Dendritic cell treated with granulocyte-macrophage colony-stimulating factor and Interleukin-4, amounts not matched to agents 40 ng/mL and 50 ng/mL, for 4 days (primary cell): ENCODE data around the gene DUSP16.

Source experiments
- H3K27ac Mint-ChIP-seq: one replicate; pipeline ENCODE4 v1.8.0; 2022; ENCODE audit warnings: mild to moderate bottlenecking, mixed read lengths
- H3K27me3 Mint-ChIP-seq: one replicate; pipeline ENCODE4 v1.8.0; 2022; ENCODE audit warnings: mild to moderate bottlenecking, mixed read lengths
- H3K36me3 Mint-ChIP-seq: one replicate; pipeline ENCODE4 v1.8.0; 2022; ENCODE audit warnings: low read depth, mixed read lengths
- H3K4me1 Mint-ChIP-seq: one replicate; pipeline ENCODE4 v1.8.0; 2022; ENCODE audit warnings: low read depth, mixed read lengths
- H3K4me3 Mint-ChIP-seq: one replicate; pipeline ENCODE4 v1.8.0; 2022; ENCODE audit warnings: mild to moderate bottlenecking, moderate library complexity, mixed read lengths
- H3K9me3 Mint-ChIP-seq: one replicate; pipeline ENCODE4 v1.8.0; 2022; ENCODE audit warnings: mixed read lengths
- intact Hi-C: fragments of 100-400 bp; cut with micrococcal nuclease; formaldehyde crosslinking; loops from one replicate; pipeline ENCODE4 v1.15.0; 2022

DUSP16 gene

DNA sequence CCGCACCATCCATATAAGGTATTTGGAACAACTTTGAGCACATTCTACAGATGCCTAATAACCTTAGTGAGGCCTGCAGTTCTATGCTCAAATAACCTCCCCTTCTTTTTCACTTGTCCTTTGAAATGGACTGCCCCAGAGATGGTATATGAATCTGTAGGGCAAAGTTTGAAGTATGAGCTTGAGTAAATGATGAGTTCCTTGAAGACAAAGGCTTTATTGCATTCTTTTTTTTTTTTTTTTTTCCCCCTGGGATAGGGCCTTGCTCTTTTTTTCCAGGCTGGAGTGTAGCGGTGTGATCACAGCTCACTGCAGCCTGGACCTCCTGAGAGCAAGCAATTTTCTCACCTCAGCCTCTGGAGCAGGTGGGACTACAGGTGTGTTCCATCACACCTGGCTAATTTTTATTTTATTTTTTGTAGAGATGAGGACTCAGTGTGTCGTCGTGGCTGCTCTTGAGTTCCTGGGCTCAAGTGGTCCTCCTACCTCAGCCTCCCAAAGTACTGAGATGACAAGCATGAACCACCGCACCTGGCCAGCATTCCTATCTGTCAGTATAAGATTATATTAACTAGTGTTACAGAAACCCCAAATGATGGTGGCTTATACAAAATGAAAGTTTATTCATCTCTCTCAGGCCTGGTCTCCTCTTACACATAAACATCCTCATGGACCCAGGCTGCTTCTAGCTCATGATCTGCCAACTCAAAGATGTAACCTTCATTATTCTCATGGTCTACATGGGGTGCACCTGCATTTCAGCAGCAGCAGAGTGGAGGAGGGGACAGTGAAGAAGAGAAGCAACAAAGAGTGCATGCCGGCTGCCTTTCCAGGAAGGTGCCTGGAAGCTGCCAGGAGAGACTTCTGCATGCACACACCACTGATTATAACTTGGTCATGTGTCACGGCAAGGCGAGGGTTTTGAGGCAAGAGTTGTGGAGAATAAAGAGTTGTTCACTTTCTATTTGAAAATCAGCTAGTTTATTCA lies 101.4 kb downstream of the DUSP16 start:
- H3K27me3 Mint-ChIP-seq = no peaks in the 10 kb centered on the region
- H3K9me3 Mint-ChIP-seq = no peaks in the 10 kb centered on the region
- intact Hi-C loops = no loop called here
- H3K27ac Mint-ChIP-seq = peak overlapping the region; percentile 79
- peaks cover 24% of the 10 kb centered on the region for H3K36me3 Mint-ChIP-seq
- H3K4me1 Mint-ChIP-seq = peaks cover 36% of the 10 kb centered on the region
- H3K4me3 Mint-ChIP-seq = peak overlapping the region; percentile 5

DNA sequence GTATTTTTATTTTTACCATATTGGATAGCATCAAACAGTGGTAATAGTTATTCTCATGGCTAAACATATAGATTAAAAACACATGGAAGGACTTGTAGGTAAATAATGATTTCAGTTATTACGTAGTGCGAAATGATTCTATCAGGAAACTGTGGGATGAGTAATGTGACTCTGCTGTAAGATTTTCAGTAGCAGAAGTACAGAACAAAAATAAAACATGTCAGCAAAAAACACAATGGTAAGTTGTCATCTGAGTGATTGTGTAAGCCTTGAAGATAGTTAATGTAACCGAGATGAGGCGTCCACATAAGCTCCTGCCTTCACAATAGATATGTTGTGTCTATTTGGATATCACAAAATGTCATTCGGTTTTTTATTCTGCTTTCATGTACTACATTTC lies 106.0 kb downstream of the DUSP16 start:
- no peak overlapping the region for H3K4me3 Mint-ChIP-seq
- H3K36me3 Mint-ChIP-seq = no peaks in the 10 kb centered on the region
- intact Hi-C loops = no loop called here
- H3K9me3 Mint-ChIP-seq = no peaks in the 10 kb centered on the region
- H3K4me1 Mint-ChIP-seq = peaks cover 26% of the 10 kb centered on the region
- no peaks in the 10 kb centered on the region for H3K27me3 Mint-ChIP-seq
- peak overlapping the region; percentile 75 for H3K27ac Mint-ChIP-seq

DNA sequence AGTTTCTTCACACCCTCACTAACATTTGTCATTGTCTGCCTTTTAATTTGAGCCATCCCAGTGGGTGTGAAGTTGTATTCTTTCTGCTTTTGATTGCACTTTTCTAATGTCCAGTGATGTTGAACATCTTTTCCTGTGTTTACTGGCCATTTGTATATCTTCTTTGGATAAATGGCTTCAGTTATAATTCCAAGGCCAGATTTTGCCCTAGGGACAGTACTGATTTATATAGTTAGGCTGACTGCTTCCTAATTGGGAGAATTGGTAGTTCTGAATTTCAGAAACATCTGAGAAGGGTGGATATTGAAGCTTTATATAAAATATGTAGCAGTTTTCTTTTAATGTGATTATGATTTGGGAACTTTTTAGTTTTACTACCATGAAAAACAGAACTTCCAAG lies 108.3 kb downstream of the DUSP16 start:
- H3K9me3 Mint-ChIP-seq = no peaks in the 10 kb centered on the region
- H3K36me3 Mint-ChIP-seq = no peaks in the 10 kb centered on the region
- no peaks in the 10 kb centered on the region for H3K27me3 Mint-ChIP-seq
- no peak overlapping the region for H3K27ac Mint-ChIP-seq
- intact Hi-C loops = no loop called here
- H3K4me1 Mint-ChIP-seq = peaks cover 23% of the 10 kb centered on the region
- H3K4me3 Mint-ChIP-seq = no peak overlapping the region

DNA sequence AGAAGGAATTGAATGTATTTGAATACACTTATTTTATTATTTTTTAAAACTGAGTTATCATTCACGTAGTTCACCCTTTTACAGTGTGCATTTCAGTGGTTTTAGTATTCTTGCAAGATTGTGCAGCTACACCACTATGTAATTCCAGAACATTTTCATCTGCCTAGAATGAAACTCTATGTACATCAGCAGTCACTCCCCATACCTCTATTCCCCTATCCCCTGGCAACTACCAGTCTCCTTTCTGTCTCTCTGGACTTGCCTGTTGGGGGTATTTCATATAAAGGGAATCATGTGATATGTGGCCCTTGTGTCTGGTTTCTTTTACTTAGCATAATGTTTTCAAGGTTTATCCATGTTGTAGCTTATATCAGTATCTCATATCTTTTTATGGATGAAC lies 109.0 kb downstream of the DUSP16 start:
- H3K9me3 Mint-ChIP-seq = no peaks in the 10 kb centered on the region
- no peak overlapping the region for H3K27ac Mint-ChIP-seq
- H3K4me1 Mint-ChIP-seq = peaks cover 30% of the 10 kb centered on the region
- no peak overlapping the region for H3K4me3 Mint-ChIP-seq
- no peaks in the 10 kb centered on the region for H3K27me3 Mint-ChIP-seq
- no peaks in the 10 kb centered on the region for H3K36me3 Mint-ChIP-seq
- intact Hi-C loops = no loop called here

DNA sequence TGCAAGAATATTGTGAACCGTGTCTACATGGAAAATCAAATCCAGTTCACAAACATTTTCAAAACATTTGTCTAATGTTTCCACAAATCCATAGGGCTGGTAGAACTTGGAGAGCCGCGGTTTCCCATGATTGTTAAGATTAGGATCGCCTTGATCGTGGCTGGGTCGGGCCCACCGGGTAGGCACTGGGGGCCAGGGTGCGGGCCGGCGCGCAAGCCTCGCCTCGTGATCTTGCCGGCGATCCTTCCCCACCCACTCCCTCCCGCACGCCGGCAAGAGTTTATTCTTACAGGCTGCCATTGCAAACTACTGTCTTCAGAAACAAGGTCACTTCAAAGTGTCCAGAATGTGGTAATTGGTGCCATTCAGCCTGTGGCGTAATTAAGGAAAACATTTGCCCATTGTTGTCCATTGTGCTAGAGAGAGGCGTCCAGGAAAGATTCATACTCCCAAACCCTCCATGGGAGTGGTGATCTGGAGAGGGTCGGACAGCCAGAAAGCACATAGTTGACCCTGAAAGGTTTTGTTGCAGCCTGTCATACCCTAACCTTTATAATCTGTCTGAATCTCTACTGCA lies 110.2 kb downstream of the DUSP16 start:
- H3K27ac Mint-ChIP-seq = no peak overlapping the region
- no peaks in the 10 kb centered on the region for H3K36me3 Mint-ChIP-seq
- H3K9me3 Mint-ChIP-seq = no peaks in the 10 kb centered on the region
- no peak overlapping the region for H3K4me3 Mint-ChIP-seq
- intact Hi-C loops = no loop called here
- H3K27me3 Mint-ChIP-seq = no peaks in the 10 kb centered on the region
- H3K4me1 Mint-ChIP-seq = peaks cover 23% of the 10 kb centered on the region

DNA sequence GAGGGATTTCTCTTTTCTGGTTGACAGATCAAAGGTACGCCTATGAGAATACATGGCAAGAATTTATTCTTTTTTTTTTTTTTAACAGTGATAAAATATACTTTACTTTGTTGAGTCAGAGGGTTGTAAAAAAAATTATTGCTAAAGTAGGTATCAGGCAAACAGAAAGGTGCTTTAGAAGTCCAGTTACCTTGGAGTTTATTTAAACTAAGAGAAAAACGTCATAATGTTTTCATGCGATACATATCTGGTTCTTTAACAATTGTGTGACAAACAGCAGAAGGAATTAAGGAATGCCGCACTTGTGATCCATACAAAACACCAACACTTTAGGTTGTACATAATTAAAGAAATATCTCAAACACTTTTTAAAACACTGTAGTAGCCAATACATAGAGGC lies 111.6 kb downstream of the DUSP16 start:
- Mint-ChIP-seq H3K27me3 (no peaks in the 10 kb centered on the region), H3K27ac (no peak overlapping the region), H3K4me1 (peaks cover 34% of the 10 kb centered on the region), H3K4me3 (no peak overlapping the region), H3K9me3 (no peaks in the 10 kb centered on the region), H3K36me3 (peaks cover under 1% of the 10 kb centered on the region)
- intact Hi-C loops = no loop called here

DNA sequence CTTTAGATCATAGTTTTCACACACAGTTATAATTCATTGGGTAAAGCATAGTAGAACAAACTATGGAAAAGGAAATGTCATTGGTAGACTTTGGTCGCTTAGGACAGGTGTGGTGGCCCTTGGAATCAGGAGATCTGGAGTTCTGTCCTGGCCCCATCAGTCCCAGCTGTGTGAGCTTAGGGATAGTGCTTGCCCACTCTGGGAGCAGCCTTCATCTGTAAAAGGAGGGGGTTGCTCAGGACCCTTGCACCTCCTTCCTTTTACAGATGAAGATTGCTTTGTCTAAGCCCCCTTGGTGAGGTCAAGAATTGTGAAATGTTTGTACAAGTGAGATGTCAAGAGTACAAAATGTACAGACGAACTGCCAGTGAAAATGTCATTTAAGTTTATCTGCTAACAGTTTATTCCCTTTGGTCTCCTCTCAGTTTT lies 112.6 kb downstream of the DUSP16 start:
- H3K27me3 Mint-ChIP-seq = no peaks in the 10 kb centered on the region
- no peaks in the 10 kb centered on the region for H3K9me3 Mint-ChIP-seq
- intact Hi-C loops = no loop called here
- H3K36me3 Mint-ChIP-seq = peaks cover 4% of the 10 kb centered on the region
- peaks cover 34% of the 10 kb centered on the region for H3K4me1 Mint-ChIP-seq
- H3K27ac Mint-ChIP-seq = peak overlapping the region; percentile 50
- no peak overlapping the region for H3K4me3 Mint-ChIP-seq

DNA sequence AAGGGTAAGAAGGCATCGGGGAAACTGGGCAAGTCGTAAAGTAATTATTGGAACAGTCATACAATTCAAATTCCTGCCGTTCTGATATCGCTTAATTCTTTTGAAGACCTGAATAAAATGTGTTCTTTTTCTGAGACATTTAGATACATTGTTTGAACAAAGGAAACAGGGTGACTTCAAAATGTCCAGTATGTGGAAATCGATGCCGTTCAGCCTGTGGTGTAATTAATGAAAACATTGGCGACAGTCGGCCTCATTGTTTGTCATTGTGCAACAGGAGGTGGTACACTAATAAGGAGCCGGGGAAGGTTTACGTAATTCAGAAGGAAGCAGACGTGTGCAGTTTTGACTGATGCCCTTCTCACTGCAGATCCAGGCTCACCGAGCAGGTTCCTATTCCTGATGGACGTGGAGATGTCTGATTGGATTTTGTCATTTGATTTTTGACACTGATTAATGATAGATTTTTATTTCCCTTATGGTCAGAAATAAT lies 113.1 kb downstream of the DUSP16 start:
- Mint-ChIP-seq H3K9me3 (no peaks in the 10 kb centered on the region), H3K4me3 (no peak overlapping the region), H3K4me1 (peaks cover 34% of the 10 kb centered on the region), H3K27me3 (no peaks in the 10 kb centered on the region), H3K36me3 (peaks cover 4% of the 10 kb centered on the region), H3K27ac (peak overlapping the region; percentile 50)
- intact Hi-C loops = no loop called here

DNA sequence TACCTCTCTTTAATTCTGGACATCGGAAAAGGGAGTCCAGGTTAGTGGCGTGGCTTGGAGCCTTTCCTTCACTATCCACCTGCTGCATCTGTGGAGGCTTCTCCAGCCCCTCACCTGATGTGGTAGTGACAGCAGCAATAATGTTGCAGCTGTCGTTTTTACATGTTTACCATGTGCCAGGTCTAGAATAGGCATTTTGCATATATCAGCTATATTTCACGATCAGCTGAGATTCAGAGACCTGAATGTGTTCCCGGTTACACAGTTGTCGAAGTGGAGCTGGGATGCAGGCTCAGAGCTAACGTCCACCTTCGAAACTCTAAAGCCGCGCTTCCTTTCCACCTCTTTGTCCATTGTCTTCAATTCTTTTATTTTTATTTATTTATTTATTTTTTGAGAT lies 114.8 kb downstream of the DUSP16 start:
- H3K4me3 Mint-ChIP-seq = no peak overlapping the region
- H3K27me3 Mint-ChIP-seq = no peaks in the 10 kb centered on the region
- no peak overlapping the region for H3K27ac Mint-ChIP-seq
- intact Hi-C loops = no loop called here
- H3K9me3 Mint-ChIP-seq = no peaks in the 10 kb centered on the region
- peaks cover 4% of the 10 kb centered on the region for H3K36me3 Mint-ChIP-seq
- peaks cover 34% of the 10 kb centered on the region for H3K4me1 Mint-ChIP-seq

DNA sequence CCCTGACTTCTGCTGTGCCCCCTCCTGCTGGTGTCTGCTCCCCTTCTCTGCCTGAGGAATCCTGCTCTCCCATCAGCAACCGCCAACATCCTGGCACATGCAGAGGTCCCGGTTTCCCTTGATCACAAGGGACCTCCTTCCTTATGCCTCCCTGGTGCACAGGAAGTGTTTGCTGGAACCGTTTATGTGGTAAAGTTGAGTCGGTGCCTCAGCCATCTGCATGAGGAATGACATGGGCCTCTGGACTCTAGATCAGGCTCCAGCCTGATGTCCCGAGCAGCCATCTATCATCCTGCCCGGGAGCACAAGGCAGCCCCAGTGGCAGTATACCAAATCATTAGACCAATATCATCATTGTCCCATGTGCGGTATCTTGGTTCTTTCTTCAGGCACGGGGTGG lies 115.4 kb downstream of the DUSP16 start:
- Mint-ChIP-seq H3K9me3 (no peaks in the 10 kb centered on the region), H3K27me3 (no peaks in the 10 kb centered on the region), H3K4me1 (peaks cover 34% of the 10 kb centered on the region), H3K36me3 (peaks cover 4% of the 10 kb centered on the region), H3K4me3 (no peak overlapping the region), H3K27ac (no peak overlapping the region)
- intact Hi-C loops = no loop called here

DNA sequence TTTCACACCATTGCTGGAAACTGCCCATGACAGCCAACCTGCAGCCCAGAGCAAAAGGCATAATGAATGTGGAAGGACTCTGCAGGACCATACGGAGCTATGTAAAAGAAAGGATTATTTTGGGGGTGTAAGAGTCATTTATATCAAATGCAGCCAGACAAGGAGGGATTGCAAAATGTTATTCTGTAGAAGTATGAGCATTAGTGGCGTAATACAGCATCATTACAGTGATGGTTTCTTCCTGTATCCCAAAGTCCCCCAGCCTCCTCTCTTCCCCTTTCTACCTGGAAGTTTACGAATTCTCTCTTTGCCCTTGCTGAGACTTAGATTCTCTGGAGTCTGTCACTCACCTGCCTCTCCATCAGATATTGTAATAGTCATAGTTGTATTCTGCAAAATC lies 115.9 kb downstream of the DUSP16 start:
- H3K4me1 Mint-ChIP-seq = peaks cover 34% of the 10 kb centered on the region
- H3K4me3 Mint-ChIP-seq = no peak overlapping the region
- no peaks in the 10 kb centered on the region for H3K27me3 Mint-ChIP-seq
- no peaks in the 10 kb centered on the region for H3K9me3 Mint-ChIP-seq
- H3K36me3 Mint-ChIP-seq = peaks cover 4% of the 10 kb centered on the region
- no peak overlapping the region for H3K27ac Mint-ChIP-seq
- intact Hi-C loops = no loop called here

DNA sequence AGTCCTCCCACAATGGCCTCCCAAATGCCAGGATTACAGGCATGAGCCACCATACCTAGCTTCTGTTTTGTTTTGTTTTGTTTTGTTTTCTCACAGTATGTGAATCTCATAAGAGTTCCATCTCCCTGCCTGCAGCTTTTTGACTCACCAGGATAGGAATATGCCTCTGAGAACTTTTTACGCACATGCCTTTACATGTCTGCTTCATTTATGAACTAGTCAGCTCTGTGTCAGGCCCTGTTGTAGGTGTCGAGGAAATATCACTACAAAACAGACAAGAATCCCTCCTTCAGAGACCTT lies 116.8 kb downstream of the DUSP16 start:
- no peaks in the 10 kb centered on the region for H3K27me3 Mint-ChIP-seq
- no peak overlapping the region for H3K4me3 Mint-ChIP-seq
- H3K9me3 Mint-ChIP-seq = no peaks in the 10 kb centered on the region
- H3K27ac Mint-ChIP-seq = no peak overlapping the region
- peaks cover 34% of the 10 kb centered on the region for H3K4me1 Mint-ChIP-seq
- H3K36me3 Mint-ChIP-seq = peaks cover 4% of the 10 kb centered on the region
- intact Hi-C loops = no loop called here

DNA sequence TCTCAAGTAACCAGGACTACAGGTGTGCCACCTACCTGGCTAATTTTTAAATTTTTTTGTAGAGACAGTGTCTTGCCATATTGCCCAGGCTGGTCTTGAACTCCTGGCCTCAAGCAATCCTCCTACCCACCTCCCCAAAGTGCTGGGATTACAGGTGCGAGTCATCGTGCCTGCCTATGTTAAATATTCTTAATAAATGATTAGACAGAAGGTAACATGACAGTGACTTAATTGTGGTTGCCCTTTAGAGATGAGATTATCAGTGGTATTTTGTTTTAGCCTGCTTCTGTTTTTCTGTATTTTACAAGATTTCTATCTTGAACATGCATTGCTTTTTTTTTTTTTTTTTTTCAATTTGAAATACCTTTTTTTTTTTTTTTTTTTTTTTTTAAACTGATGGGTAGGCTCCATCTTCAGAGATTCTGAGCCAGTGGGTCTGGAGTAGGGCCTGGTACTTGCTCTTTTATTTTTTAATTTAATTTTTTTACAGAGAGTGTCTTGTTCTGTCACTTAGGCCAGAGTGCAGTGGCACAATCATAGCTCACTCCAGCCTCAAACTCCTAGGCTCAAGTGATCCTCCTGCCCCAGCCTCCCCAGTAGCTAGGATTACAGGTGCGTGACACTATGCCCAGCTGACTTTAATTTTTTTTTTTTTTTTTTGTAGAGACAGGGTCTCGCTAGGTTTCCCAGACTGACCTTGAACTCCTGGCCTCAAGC lies 117.3 kb downstream of the DUSP16 start:
- no peak overlapping the region for H3K27ac Mint-ChIP-seq
- no peaks in the 10 kb centered on the region for H3K9me3 Mint-ChIP-seq
- no peaks in the 10 kb centered on the region for H3K27me3 Mint-ChIP-seq
- H3K4me1 Mint-ChIP-seq = peaks cover 34% of the 10 kb centered on the region
- no peak overlapping the region for H3K4me3 Mint-ChIP-seq
- H3K36me3 Mint-ChIP-seq = peaks cover 4% of the 10 kb centered on the region
- intact Hi-C loops = no loop called here

DNA sequence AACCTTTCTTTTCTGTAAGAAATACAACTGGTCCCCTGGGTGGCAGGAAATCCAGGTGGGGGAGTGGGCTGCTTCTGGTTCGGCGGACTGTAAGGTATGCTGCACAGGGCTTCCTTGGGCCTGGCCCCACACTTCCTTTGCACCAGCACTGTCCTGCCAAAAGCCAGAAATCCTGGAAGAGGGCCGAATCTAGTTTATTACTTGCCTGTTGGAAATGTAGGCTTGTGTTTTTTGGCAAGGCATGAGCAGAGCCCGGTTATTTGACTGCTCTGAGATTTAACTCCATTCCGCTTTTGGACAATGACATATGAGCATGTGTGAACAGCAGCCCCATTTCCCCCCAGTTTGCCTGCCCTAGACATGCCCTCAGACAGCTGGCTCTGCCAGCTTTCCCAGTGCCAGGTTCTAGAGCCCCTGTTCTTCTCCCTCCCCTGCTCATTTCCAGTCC lies 119.2 kb downstream of the DUSP16 start:
- peaks cover 4% of the 10 kb centered on the region for H3K36me3 Mint-ChIP-seq
- H3K4me3 Mint-ChIP-seq = no peak overlapping the region
- intact Hi-C loops = no loop called here
- no peaks in the 10 kb centered on the region for H3K27me3 Mint-ChIP-seq
- no peak overlapping the region for H3K27ac Mint-ChIP-seq
- no peaks in the 10 kb centered on the region for H3K9me3 Mint-ChIP-seq
- peaks cover 17% of the 10 kb centered on the region for H3K4me1 Mint-ChIP-seq
